VCaP (cell line): ENCODE measurements around the gene CDA.

Experiments
- H3K27ac ChIP-seq: fragments of 450-650 bp; 2 replicates; pipeline ENCODE4 v1.5.1; 2017
- CTCF ChIP-seq: fragments of 450-650 bp; conservative IDR thresholded peaks from 2 replicates; pipeline ENCODE4 v1.5.1; 2017; ENCODE audit warnings: mild to moderate bottlenecking, moderate library complexity

The CDA gene

GRCh38 chr1:20611652-20612051 is 22.8 kb downstream of the CDA start:
- no peak overlapping the region for H3K27ac ChIP-seq
- TF ChIP-seq CTCF, result no peak

- TF ChIP-seq CTCF, result no peak
These were observed 23.4 kb downstream of the CDA start for GRCh38 chr1:20612221-20612746.

GRCh38 chr1:20614131-20614579 is 25.3 kb downstream of the CDA start:
- H3K27ac ChIP-seq, result peak overlapping the region; percentile 70
- TF ChIP-seq CTCF, result no peak

More at GRCh38 chr1:20612221-20612746, 23.4 kb downstream of the CDA start:
- no peak overlapping the region for H3K27ac ChIP-seq

GRCh38 chr1:20615946-20616846 is 27.3 kb downstream of the CDA start:
- no peak overlapping the region for H3K27ac ChIP-seq

GRCh38 chr1:20616847-20617487 is 28.1 kb downstream of the CDA start:
- TF ChIP-seq CTCF, result no peak
- H3K27ac ChIP-seq, result no peak overlapping the region

More at GRCh38 chr1:20615946-20616846, 27.3 kb downstream of the CDA start:
- no peak for TF ChIP-seq CTCF

- TF ChIP-seq CTCF, result no peak
- no peak overlapping the region for H3K27ac ChIP-seq
These were observed 29.7 kb downstream of the CDA start for GRCh38 chr1:20618550-20618949.

GRCh38 chr1:20619999-20620398 is 31.1 kb downstream of the CDA start:
- TF ChIP-seq CTCF, result no peak
- H3K27ac ChIP-seq, result no peak overlapping the region
